ENCODE measurements around the gene TRPM8.

DNA sequence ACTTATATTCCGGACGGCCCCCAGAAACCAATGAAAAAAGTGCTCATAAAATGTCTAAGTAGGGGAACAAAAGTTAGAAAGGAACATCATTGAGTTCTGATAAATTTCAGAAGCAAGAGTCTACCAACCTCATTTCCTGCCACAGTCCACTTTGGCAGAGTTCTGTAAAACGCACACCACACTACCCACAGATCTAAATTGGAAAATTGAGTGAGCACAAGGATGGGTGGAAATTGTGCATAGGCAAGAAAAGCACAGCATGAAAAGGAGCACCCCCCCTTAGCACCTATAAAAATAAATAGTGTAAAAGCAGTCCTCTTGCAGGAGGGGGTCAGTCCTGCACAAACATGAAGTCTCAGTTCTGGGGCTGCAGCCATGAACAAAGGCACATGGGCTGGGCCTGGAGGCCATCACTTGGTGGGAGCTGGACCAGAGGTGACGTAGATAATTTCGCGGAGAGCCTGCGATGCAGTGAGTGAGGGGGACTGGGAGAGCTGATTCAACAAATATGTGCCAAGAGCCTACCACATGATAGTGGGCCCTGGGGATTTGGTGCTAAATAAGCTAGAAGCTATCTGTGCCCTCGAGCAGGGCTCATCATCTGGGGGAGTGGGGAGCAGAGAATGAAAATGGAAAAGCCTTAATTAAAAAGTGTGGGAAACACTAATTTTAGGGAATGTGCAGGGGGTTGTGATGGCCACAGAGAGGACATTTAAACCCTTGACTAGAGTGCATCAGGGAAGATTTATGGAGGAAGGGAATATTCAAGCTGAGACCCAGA, 84.4 kb downstream of the TRPM8 start:
- TF ChIP-seq, protein P1, sequence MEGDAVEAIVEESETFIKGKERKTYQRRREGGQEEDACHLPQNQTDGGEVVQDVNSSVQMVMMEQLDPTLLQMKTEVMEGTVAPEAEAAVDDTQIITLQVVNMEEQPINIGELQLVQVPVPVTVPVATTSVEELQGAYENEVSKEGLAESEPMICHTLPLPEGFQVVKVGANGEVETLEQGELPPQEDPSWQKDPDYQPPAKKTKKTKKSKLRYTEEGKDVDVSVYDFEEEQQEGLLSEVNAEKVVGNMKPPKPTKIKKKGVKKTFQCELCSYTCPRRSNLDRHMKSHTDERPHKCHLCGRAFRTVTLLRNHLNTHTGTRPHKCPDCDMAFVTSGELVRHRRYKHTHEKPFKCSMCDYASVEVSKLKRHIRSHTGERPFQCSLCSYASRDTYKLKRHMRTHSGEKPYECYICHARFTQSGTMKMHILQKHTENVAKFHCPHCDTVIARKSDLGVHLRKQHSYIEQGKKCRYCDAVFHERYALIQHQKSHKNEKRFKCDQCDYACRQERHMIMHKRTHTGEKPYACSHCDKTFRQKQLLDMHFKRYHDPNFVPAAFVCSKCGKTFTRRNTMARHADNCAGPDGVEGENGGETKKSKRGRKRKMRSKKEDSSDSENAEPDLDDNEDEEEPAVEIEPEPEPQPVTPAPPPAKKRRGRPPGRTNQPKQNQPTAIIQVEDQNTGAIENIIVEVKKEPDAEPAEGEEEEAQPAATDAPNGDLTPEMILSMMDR (IDR thresholded peaks at IDR 0.05), result no peak
- TF ChIP-seq EP300 (IDR thresholded peaks at IDR 0.05), result no peak

Data from ovary (tissue), 3 donors.